PFSK-1 (cell line): Measurements from ENCODE around the gene IVD.

Experiments used
- FOXP2 ChIP-seq: optimal IDR thresholded peaks from 2 replicates; pipeline ENCODE3; 2011; ENCODE audit warnings: borderline replicate concordance, control low read depth, inconsistent platforms; ENCODE audit not compliant: insufficient read depth; ENCODE audit errors: extremely low read length, extremely low read depth
- POLR2AphosphoS5 ChIP-seq: IDR thresholded peaks from 2 replicates; pipeline ENCODE4 v1.6.1; 2012; ENCODE audit warnings: low read depth, mild to moderate bottlenecking, control low read depth, low read length, moderate library complexity
- REST ChIP-seq, 2 experiments: IDR thresholded peaks; 2 replicates each; pipeline versions ENCODE4 v1.6.1 to v1.8.0; 2011 to 2012; ENCODE audit warnings: low read depth in 2 of 2, low read length in 2 of 2, control low read depth in 1 of 2, inconsistent platforms in 1 of 2, mild to moderate bottlenecking in 1 of 2, moderate library complexity in 1 of 2; ENCODE audit not compliant: insufficient read depth in 1 of 2
- TAF1 ChIP-seq: IDR thresholded peaks from 2 replicates; pipeline ENCODE4 v1.6.1; 2012; ENCODE audit warnings: low read length, control low read depth, borderline replicate concordance; ENCODE audit not compliant: insufficient read depth

- TF ChIP-seq POLR2AphosphoS5 (no peak), REST (IDR thresholded peaks at IDR 0.05; ENCODE audit: insufficient read depth in 1 of 2, low read depth in 2 of 2, low read length in 2 of 2) (no peak), TAF1 (no peak), FOXP2 (no peak)
Measured at GRCh38 chr15:40399370-40399769, 6.2 kb upstream of the IVD start.
